GM18508 (cell line): Measurements from ENCODE around the gene PRRG3.
"Not testable (repeated sequence)": the region's sequence is repeated elsewhere in the genome, so short reads cannot be mapped to it uniquely, and the experiment has no call there.

Experiments used
- ATAC-seq: cut with Tn5 transposase; IDR thresholded peaks from one replicate; pipeline ENCODE4 v1.9.1; 2021; ENCODE audit warnings: moderate number of reproducible peaks; ENCODE audit not compliant: insufficient read depth, unreplicated experiment

Gene PRRG3

DNA sequence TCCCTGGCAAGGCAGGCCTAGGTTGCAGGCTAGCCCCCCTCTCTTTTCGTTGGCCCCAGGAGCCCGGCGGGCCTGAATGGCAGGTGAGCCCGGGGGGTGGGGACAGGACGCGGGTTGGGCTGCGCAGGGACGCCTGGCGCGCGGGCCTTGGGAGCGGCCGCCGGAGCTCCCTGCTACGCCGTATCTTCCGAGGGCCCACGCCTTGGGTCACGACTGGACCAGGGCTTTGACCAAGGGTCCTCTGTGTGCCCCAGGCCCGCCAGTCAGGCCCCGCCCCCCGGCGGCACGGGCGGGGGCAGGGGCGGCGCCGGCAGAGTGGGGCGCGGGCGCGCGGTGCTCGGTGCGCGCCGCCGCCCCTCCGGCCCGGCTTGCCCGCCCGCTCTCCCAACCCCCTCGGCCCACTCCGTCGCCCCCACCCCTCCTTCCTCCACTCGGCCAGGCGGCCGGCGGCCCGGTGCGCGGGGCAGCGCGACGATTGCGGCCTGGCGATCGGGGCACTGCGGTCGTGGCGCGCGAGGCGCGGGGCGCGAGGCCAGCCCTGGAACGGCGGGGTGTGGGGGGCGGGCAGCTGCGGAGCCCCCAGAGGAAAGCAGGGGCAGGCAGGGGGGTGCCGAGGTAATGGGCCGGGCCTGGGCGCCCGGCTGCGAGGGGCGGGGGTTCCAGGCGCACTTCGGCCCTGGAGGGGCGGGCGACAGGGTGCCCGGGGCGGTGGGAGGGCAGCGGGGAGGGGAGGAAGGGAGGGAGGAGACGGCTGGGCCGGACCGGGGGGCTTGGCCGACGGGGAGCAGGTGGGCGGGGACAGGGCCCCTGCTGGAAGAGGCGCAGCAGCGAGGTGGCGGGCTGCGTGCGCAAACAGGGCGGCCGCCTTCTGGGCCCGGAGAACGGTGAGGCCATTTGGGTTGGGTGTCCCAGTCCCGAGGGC is at the start of gene PRRG3:
Gene PRRG3, plus strand, starts transcription at position 798 of the 922 bp plus-strand sequence. CDS start 3,357 bp downstream, outside the sequence.
- no peak for ATAC-seq

DNA sequence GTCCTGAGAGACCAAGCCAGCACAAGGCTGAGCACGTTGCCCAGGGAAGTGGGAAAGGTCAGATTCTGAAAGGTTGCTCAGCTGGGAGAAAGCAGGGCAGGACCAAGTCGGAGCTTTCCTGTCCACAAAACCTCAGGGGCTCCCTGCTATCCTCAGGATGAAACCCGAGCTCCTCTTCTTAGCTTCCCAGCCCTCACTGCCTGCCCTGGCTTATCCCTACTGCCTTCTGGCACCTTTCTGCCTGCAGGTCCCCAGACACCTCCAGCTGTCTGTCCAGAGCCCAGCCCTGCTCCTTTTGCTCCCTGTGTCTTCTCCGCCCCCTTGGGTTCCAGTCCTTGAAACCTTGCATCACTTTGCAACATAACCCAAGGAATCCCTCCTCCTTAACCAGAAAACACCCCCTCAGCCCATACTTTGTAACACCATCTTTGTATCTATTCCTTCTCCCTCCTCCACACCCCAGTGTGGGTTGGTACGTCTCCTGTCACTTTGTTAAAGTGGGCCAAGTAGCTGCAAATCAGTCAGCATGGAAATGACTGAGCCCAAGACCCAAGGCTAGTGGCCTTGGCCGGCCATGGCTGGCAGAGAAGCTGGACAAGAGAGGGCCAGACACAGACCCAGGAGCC is 20.0 kb upstream of the PRRG3 start:
- no peak for ATAC-seq

DNA sequence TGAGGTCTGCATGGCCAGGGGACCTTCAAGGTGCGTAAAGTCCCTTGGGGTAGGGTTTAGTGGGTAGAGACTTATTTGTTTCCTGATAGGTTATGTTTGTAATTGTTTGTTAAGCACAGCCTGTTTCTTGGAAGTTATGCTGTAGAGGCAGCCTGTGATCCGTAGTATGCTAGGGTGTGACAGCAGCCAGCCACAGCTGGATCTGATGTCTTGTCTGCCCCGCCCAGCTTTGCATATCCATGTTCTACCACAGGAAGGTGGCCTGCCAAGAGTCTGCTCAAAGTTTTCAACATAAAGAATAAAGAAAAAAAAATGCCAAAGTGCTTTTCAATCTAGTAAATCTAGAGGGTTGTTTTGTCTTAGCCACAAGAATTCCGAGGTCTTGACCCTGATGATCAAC is 19.1 kb upstream of the PRRG3 start:
- no peak for ATAC-seq

DNA sequence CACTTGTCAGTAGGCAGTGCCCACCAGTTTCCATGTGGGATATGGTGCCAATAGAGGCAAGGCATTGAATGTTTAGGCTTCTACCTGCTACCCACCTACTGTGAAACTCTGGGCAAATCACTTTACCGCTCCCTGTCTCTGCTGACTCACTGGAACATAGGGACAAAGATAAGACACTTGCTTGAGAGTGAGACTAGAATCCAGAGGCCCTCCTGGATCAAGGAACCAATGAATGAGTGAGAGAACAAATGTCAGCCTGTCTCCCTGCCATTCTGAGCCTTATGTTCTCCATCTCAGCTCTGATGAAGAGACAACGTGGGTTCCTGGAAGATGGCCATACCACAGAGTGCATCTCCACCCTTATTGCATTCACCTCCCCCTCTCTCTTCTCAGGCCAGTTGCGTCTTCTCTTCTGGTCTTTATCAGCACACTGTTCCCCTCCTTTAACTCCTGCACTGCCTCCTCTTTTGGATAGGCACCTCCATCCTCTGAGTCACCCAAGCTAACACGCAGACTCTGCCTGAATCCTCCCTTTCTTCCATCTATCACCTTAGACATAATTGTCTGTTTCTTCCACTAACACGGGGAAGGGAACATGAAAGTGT is 15.4 kb upstream of the PRRG3 start:
- ATAC-seq: no peak

DNA sequence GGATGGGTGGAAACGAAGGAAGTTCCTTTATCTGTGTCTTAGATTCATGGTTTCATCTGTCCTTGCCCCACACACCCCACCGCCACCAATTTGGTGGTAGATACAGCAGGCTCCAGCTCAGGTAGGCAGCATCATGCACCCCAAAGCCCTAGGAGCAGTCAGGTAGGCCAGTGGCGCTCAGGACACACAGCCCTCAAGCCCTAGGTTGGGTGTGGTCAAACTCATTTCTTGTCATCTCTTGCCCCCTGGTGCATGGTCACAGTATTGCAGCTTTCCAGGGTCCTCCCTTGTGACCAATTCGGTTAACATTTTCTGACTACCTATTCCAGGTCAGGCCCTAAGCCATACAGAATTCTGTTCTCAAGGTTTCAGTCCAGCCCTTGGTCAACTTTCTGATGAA is 14.5 kb upstream of the PRRG3 start:
- ATAC-seq: peak; percentile 85

DNA sequence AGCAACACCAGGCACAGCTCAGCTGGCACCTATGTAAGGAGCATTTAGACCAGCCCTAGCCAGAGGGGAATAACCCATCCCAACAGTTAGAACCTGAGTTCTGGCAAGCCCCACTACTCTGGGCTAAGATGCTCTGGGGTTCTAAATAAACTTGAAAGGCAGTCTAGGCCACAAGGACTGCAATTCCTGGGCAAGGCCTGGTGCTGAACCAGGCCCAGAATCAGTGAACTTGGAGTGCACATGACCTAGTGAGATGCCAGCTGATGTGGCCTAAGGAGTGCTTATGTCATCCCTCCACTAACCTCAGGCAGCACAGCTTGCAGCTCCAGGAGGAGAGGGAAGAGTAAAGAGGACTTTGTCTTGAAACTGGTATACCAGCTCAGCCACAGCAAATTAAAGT is 7.6 kb upstream of the PRRG3 start:
- no peak for ATAC-seq

DNA sequence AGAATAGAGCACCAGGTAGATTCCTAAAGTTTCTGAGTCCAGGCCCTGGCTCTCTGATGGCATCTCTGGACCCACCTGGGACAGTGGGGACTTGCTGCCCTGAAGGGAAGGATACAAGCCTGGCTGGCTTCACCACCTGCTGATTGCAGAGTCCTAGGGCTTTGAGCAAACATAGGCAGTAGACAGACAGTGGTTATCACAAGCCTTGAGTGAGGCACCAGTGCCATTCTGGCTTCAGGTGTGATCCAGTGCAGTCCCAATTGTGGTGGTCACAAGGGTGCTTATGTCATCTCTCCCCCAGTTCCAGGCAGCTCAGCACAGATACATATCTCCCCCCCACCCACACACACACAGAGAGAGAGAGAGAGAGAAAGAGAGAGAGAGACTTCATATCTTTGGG is 6.6 kb upstream of the PRRG3 start:
- no peak for ATAC-seq

DNA sequence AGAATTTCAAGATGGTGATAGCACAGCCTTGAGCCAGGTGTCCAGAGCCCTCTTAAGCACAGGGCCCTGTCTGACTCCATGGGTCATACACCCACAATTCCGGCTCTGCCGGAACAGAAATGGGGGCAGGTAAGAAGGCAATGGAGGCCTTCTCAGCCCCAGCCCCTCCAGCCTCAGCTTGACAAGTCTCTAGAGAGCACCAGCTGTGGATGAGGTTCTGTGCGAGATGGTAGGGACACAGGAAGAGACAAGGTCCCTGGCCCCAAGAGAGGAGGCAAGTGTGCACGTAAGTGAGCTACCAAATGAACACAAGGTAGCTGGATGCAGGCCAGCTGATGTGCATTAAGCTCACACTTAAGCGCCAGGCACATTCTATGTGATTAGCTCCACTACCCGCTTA is 2.4 kb upstream of the PRRG3 start:
- no peak for ATAC-seq

DNA sequence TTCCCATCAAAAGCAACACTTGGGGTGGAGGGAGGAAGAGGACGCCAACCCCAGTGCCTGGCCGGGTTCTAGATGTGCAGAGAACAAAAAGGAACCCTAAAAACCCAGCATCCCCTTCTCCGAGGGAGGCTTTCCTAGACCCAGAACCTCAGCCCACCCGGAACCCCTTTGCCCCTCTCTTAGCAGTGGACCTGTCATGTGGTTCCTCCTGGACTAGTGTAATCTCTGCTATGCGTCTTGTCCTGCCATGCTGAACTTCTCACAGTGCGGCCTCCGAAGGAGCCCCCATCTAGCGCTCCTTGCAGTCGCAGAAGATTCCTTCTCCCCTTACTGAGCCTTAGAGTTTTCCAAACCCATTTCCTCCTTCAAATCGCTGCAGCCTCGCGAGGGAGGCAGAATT is 1.1 kb upstream of the PRRG3 start:
- ATAC-seq: no peak

DNA sequence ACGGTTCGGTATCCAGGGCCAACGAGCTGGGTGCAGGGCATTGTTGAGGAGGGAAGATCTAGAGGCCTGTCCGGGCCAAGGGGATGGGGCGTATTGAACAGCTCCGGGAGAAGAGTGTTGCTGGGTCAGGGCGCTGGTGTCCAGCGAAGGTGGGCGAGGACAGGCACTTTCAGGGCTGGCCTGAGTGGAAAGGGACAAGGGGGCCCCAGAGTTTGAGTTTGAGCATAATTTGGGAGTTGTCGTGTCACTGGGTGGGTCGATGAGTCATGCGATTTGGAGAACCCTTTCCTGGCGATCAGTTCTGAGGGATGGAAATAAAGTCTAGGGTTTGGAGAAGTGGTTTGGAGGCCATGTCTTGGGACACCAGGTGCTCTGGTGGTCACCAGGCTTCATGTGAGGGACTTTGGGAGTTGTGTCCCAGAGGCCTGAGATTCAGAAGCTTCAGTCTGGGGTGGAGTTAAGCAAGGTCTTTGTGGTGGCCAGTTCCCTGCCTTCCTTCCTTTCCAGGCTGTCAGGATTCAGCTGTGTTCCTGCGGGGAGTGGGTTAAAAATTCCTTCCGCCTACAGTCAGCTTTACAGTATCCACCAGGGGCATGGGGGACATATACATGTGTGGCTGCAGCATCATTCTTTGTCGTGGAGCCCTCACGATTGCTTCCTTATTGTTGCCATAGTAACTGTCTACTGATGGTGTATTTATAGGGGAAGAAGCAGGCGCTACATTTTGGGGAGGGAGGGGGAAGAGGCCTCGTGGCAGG is 504 bp downstream of the PRRG3 start:
- no peak for ATAC-seq

DNA sequence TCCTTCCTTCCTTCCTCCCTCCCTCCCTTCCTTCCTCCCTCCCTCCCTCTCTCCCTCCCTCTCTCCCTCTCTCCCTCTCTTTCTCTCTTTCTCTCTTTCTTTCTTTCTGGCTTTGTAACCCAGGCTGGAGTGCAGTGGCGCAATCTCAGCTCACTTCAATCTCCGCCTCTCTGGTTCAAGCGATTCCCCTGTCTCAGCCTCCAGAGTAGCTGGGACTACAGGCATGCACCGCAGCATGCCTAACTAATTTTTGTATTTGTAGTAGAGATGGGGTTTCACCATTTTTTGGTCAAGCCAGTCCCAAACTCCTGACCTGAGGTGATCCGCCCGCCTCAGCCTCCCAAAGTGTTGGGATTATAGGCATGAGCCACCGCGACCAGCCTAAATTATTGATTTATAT is 1.8 kb downstream of the PRRG3 start:
- not testable (repeated sequence) for ATAC-seq

DNA sequence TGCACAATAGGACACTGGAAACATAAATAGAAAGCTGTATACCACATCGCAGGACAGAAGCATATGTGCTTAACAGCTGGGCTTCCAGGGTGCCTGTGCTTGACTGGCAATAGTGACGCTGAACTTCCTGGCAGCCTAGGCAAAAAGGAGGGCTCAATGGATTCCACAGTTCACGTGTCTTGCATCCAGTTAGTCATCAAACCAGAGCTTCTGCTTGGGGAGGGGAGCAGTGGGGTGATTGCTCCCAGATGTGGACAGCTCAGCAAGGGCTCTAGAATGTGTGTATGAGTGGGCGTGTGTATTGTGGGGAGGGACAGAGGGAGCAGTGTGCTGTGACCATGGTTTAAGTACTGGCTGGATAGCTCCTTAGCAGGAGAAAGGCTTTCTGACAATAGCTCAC is 2.3 kb downstream of the PRRG3 start:
- ATAC-seq: no peak

DNA sequence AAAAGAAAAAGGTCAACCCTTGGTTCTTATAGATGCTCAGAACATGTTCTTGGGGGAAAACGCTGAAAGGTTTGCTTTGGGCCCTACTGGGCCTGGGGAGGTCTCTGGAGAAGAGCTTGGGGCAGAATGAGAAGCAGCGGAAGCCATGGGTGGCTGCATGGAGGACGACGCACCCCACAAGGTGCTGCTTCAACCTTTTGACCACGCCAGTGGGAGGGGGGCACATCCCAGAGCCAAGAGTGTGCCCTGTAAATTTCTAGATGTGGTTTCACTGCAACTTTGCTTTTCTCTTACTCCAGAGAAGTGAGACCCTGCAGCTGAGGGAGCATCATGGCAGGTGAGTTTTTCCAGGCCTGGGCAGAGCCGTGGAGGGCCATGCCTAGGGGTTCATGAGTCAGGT is 3.2 kb downstream of the PRRG3 start:
- ATAC-seq: no peak

DNA sequence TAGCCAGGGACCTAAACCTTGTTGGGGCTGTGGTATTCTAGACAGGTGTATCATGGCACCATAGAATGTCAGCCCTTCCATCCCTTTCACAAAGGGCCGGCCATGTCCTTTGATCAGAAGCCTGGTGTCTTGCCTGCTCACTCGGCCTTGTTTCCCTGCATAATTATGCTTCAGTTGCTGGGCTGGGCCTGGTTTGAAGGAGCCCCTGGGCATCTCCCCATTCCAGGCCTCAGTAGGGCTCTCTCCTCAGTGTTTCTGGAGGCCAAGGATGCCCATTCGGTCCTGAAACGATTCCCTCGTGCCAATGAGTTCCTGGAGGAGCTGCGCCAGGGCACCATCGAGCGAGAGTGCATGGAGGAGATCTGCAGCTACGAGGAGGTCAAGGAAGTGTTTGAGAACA is 4.5 kb downstream of the PRRG3 start:
- ATAC-seq: no peak

DNA sequence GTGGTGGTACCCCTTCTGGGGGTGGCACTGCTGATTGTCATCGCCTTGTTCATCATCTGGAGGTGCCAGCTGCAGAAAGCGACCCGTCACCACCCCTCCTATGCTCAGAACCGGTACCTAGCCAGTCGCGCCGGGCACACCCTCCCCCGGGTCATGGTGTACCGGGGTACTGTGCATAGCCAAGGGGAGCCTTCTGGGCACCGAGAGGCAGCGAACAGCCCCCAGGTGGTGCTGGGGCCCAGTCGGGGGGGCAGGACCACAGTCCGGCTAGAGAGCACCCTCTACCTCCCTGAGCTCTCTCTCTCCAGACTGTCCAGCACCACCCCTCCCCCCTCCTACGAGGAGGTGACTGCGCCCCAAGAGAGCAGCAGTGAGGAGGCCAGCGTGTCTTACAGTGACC is 5.3 kb downstream of the PRRG3 start:
- ATAC-seq: no peak

DNA sequence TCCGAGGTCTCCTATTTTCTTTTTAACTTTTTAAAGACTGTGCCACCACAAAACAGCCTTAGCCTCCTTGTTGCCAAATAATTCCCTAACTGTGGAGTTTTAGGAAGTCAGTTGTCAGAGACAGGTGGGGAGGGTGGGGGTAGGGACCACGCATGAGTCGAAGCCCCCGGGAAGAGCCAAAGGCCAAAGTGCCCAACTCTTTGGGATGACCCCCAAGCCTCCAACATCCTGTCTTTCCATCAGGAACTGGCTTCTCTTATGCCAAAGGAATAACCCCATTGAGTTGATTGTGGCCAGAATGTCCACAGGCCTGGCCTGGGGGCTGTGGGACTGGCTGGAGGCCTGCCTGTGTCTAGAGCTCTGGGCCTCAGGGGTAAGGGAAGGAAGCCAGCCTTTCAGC is 5.8 kb downstream of the PRRG3 start:
- no peak for ATAC-seq

DNA sequence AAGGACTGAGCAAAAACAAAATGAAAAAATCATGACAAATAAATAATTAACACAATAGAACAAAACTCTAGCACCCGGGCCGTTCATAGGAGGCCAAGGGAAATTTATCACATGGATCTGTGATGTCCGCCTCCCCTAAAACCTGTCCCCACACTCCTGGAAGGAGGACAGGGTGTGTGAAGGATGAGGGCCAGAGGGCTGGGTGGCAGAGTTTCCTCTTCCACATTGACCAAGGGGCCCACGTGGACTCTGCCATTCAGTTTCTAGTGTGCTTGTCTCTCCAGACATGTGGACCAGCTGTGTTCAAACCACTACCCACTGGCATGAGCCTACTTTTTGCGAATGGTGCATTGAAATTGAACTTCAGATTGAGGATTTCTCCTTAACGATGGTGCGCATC is 6.3 kb downstream of the PRRG3 start:
- ATAC-seq: no peak

DNA sequence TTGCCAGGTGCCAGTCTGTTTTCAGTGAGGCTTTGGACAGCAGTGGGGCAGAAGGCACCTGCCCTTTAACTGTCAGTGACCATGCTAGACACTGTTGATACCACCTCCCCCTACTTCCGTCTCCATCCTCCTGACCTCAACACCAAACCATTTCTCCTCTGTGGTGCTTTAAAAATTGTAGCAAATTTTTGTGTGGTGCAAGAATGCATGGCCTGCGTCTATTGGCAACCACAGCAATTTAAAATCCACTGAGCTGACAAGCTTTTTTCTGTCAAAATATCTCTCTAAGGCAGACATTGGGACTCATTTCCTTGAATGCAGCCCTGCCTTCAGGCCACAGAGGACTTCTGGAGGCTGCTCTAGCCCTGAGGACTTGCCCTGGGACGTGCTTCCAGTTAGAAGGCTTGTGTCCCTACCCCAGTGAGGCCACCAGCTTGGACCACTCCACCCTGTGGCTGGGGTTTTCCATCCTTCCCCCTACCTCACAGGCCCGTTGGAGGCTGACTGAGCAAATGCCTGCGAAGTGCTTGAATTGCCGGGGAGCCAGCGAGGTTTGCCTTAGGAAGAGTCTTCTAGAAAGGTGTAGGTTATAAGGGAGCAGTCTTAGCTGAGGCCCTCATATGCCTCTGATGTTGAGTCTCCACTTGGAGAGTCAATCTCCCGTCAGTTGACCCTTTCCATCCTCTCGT is 6.9 kb downstream of the PRRG3 start:
- ATAC-seq: no peak

DNA sequence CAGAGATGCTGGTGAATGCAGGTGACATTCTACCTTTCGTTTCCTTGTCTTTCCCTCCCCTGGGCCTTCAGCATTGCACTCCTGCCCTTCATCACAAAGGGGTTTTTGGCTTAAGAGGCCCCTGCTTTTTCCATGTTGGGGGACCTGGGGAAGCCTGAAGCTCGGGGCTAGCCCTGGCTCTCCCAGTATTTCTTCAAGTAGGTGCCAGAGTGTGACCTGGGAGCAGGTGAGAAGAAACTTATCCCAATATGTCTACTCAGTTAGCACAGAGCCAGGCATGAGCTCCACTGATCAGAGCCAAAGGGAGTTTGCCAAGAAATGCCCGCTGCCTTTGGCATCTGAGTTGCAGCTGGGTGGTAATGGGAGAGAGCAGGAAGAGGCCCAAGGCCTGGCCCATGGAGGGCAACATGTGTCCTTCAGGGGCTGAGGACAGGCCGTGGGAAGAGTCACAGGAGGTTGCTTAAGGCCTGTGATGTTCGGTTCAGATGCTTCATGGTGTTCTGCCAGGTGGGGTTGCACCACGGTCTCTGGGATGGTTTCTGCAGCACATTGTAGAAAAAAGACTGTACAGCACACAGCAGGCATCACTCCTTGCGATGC is 7.6 kb downstream of the PRRG3 start:
- ATAC-seq: no peak

DNA sequence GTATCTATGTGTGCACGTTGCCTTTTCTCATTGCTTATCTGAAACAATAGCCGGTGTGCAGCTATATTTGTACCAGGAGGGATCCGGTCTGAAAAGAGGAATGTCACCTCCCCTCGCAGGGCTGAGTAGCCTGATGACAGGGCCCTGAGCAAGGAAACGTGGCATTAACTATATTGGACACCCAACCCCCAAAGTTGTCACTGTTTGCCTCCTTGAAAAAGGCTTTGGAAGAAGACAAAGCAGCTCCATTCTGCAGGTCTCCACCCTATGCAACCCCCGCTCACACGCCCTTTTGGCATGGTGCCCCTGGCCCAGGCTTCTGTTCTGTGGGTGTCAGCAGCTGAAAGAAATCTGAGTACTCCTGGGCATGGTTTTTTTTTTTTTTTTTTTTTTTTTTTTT is 8.2 kb downstream of the PRRG3 start:
- no peak for ATAC-seq
